Measurements from ENCODE around the gene SNAP25.

The SNAP25 gene

DNA sequence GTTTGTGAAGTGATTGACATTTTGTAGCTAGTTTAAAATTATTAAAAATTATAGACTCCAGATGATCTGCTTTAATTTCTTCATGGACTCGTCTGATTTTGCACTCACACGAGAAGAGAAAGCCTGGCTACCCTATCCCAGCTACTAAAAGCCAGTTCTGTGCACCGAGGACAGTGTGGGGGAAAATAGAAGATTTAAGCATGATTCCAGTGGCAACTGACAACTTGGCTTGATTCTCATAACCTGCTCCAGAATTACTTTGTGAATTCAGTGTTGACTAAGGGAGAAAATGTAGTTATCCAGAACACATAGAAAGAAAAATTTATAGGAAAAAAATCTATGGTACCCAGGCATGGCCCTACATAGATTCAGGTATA lies 88.7 kb downstream of the SNAP25 start:
- no peak for DNase-seq

DNA sequence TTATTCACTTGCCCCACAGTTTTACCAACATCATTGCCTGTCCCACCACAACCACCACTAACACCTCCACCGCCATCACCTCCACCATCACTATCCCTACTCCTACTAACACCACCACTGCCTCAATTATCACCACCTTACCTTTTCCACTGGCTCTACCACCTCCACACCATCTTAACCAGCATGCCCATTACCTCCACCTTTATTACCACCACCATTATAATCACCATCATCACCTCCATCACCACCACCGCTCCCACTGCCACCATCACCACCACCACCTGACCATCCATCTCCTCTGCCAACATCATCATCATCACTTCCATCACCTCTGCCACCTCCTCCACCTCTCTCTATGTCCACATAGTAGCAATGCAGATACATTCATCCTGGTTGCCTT lies 90.0 kb downstream of the SNAP25 start:
- no peak for DNase-seq

GRCh38 chr20:10309326-10309725 lies 90.7 kb downstream of the SNAP25 start:
- DNase-seq: no peak

DNA sequence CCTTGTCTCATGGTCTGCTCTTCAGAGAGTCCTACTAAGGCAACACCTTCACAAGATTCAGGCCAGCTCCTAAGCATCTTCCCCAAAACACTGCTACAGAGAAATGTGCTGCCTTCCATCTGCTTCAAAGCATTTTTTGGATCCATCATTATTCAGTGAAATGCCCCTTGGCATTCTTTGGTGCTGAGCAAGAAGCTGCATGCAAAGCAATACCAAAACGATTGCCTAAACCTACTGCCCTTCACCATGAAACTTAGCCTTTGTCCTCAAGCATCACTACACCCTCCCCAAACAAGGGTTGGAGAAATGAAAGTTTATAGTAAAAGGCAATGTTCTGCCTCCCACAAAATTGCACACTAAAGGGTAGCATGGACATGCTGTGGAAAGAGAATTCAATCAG lies 93.5 kb downstream of the SNAP25 start:
- no peak for DNase-seq

- DNase-seq: no peak
Measured at GRCh38 chr20:10313215-10313614, 94.6 kb downstream of the SNAP25 start.

DNA sequence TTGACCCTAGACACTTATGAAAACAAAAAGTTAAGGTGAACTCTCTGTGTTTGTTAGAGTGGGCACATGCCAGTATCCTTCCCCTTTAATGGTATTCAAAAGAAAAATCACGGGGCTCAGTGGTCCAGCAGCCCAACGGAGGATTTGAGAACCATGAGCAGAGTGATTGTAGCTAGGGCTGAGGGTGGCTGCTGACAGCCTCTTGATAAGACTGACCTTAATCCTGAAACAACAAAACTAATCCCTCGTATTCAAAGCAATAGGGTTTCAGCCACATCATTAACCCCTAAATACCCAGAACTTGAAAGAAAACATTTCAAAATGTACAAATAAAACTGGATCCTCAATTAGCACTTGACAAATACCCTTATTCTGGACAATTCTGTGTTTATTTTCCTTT lies 95.1 kb downstream of the SNAP25 start:
- DNase-seq: no peak

- no peak for DNase-seq
Measured at GRCh38 chr20:10314198-10314597, 95.6 kb downstream of the SNAP25 start.

GRCh38 chr20:10315138-10315537 lies 96.5 kb downstream of the SNAP25 start:
- no peak for DNase-seq

DNA sequence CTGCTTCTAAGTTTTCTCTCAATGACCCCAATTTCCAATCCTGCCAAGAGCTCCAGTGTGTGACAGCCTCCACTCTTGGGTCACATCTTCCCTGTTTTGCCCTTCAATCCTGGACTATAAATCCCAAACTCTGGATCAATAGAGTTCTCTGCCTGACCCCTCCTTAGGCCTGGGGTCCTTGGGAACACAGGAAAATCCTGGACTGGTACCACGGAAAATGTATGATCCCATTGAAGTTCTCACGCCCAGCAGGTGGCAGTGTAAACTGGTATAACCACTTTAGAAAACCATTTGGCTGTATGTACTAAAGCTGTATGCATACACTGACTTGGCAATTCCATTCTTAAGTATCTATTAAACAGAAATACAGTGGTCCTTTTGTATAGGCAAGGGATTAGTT lies 98.0 kb downstream of the SNAP25 start:
- no peak for DNase-seq

GRCh38 chr20:10318291-10319024 lies 99.8 kb downstream of the SNAP25 start:
- no peak for DNase-seq

DNA sequence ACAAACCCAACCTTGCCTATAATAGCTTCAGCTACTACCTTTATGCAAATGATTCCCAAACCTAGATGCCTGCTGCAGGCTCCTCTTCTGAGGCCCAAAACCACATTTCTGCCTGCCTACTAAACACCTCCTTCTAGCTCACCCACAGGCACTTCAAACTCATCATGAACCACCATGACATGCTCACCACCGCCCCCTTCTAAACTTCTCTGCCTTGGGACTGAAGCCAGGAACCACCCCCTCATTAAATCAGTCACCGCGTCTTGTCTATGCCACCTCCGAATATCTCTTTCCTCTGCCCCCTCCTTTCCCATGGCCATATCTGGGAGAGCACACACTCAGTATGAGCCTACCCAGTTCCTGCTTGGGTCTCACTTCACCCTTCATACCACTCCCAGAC lies 101.2 kb downstream of the SNAP25 start:
- DNase-seq: no peak

- no peak for DNase-seq
Measured at GRCh38 chr20:10321138-10321717, 102.6 kb downstream of the SNAP25 start.

DNA sequence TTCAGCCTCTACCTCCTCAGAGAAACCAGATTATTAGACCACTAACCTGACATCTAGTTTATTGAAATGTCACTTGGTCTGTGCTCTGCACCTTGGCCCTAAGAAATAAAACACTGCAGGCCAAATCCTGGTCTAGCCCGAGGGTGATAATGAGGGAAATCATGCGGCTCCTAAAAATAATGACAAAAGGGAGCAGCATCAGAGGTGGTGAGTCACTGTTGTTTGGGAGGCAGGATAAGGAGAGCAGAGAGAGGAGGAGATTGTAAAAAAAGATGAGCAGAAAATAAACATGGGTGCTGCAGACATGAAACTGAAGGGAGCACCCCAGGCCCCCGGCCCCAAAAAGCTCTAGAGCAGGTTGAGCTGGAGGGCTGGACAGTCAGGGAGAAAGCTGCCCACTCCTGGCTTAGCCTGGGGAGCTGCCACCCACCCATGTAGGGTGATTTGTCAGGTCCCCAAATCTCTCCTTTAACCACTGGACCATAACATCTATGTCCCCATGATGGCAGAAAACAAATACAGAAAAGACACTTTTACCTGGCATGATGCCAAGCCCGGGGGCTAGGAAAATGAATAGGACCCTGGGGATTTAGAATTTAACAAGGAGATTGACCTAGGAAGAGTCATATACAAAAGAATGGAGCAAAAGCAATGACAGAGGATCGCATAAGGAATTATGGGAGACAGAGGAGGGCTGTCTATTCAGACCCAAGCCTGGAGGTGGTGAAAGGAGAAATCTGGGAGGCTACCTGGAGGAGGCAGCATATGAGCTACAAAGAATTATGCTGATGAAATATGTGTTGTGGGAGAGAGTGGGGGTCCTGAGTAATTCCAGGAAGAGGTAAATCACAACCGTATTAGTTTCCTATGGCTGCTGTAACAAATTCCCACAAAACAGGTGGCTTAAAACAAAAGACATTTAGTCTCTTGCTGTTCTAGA lies 103.7 kb downstream of the SNAP25 start:
- DNase-seq: no peak

DNA sequence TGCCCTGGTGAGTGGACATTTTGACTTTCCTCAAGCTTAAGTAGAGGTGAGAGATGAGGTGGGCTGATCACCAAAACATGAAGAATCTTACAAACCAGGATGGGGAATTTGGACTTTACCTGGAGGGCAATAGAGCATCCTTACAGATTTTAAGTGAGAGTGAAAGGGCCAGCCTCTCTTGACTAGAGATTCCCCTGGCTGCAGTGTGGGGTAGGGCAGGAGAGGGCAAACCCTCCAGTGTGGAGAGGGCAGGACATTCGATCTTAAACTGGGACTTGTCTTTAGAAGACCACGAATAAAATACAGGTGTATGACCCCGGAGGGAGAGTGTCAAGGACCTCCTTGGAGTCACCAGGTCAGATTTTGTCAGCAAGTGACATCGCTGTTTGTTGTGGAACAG lies 105.1 kb downstream of the SNAP25 start:
- DNase-seq: no peak

GRCh38 chr20:10324198-10324847 lies 105.7 kb downstream of the SNAP25 start:
- DNase-seq: no peak

- no peak for DNase-seq
Measured at GRCh38 chr20:10328897-10329255, 110.2 kb downstream of the SNAP25 start.

GRCh38 chr20:10329387-10330005 lies 110.9 kb downstream of the SNAP25 start:
- no peak for DNase-seq

- DNase-seq: no peak
Measured at GRCh38 chr20:10330071-10330470, 111.4 kb downstream of the SNAP25 start.

- no peak for DNase-seq
Measured at GRCh38 chr20:10332656-10333415, 114.2 kb downstream of the SNAP25 start.

DNA sequence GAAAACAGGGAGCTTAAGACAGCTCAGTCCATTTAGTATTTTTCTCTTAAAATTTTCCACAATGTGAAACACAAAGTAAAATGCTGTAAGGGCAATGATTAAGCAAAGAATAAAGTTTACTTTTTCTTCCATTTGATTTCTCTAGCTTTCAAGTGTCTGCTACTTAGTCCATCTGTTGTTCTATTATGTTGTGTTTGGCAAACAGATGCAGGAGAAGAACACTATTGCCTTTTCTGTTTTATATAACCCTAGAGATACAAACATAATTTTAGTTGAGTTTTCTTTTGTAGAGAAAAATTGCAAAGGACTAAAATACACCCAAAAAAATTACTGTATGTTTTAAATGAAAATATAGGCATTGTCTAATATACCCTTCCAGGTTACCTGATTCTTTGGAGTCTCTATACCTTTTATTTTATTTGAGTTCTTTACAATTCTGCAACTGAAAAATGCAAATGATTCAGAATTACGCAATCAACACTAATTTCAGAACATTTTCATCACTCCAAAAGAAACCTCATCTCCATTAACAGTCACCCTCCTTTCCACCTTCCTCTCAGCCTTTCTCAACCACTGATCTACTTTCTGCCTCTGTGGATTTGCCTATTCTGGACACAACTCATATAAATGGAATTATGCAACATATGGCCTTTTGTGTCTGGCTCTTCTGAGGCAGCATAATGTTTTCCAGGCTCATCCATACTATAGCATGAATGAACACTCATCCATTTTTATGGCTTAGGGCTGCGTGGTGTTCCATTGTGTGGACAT lies 118.5 kb downstream of the SNAP25 start:
- no peak for DNase-seq

- DNase-seq: no peak
Measured at GRCh38 chr20:10338426-10339180, 120.0 kb downstream of the SNAP25 start.
